ENCODE data around the gene PCDHAC2. TPM values are rescaled to one million over a fixed set of nuclear protein-coding genes. Genes with fewer than 3 reads are reported as not detected.

The PCDHAC2 gene
- total and polyA plus RNA-seq, 4 donors, result 0.50 to 1.8 (median 0.78) TPM

- 6% methylated on average over 41 of the region's 41 CpGs for WGBS
- no peak for DNase-seq (ENCODE audit: low spot score)
- peaks cover 0 to 18% (median 9%) of the 10 kb centered on the region in 4 donors for H3K4me1 ChIP-seq (ENCODE audit: control insufficient read depth in 4 of 4, insufficient read depth in 4 of 4, low read length in 3 of 4)
- H3K9ac ChIP-seq (ENCODE audit: low read depth in 1 of 2, low read length in 2 of 2), result no peak within 1 kb of the TSS
- peaks cover 0 to 6% (median under 1%) of the 10 kb centered on the region in 4 donors for H3K27me3 ChIP-seq (ENCODE audit: control insufficient read depth in 4 of 4, insufficient read depth in 4 of 4, low read length in 3 of 4)
- H3K36me3 ChIP-seq (ENCODE audit: control insufficient read depth in 4 of 4, insufficient read depth in 3 of 4, low read depth in 1 of 4, low read length in 3 of 4), result no peaks in the 10 kb centered on the region
- TF ChIP-seq HNF4A (conservative IDR thresholded peaks at IDR 0.05) (no peak), REST (IDR thresholded peaks at IDR 0.05) (no peak), NR2F2 (IDR thresholded peaks at IDR 0.05) (peak; percentile 32), JUND (IDR thresholded peaks at IDR 0.05) (no peak)
- TF ChIP-seq, protein P1, sequence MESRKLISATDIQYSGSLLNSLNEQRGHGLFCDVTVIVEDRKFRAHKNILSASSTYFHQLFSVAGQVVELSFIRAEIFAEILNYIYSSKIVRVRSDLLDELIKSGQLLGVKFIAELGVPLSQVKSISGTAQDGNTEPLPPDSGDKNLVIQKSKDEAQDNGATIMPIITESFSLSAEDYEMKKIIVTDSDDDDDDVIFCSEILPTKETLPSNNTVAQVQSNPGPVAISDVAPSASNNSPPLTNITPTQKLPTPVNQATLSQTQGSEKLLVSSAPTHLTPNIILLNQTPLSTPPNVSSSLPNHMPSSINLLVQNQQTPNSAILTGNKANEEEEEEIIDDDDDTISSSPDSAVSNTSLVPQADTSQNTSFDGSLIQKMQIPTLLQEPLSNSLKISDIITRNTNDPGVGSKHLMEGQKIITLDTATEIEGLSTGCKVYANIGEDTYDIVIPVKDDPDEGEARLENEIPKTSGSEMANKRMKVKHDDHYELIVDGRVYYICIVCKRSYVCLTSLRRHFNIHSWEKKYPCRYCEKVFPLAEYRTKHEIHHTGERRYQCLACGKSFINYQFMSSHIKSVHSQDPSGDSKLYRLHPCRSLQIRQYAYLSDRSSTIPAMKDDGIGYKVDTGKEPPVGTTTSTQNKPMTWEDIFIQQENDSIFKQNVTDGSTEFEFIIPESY (IDR thresholded peaks at IDR 0.05), result no peak
- peaks cover 0 to 6% (median 2%) of the 10 kb centered on the region in 4 donors for H3K9me3 ChIP-seq (ENCODE audit: control insufficient read depth in 4 of 4, low read length in 3 of 4)
- H3K27ac ChIP-seq (ENCODE audit: low read depth in 1 of 2, low read length in 2 of 2), result no peak within 1 kb of the TSS
- H3K4me3 ChIP-seq (ENCODE audit: low read depth in 1 of 3, low read length in 3 of 3), result peak within 1 kb of the TSS; percentile 42 to 66 (median 53)
Measured at GRCh38 chr5:140925806-140926442, 40.4 kb upstream of the PCDHAC2 start, which contains the start of gene PCDHAC1. Gene PCDHAC1, plus strand, starts transcription at chr5:140926299. Its CDS starts 594 bp downstream, at chr5:140926893.

DNA sequence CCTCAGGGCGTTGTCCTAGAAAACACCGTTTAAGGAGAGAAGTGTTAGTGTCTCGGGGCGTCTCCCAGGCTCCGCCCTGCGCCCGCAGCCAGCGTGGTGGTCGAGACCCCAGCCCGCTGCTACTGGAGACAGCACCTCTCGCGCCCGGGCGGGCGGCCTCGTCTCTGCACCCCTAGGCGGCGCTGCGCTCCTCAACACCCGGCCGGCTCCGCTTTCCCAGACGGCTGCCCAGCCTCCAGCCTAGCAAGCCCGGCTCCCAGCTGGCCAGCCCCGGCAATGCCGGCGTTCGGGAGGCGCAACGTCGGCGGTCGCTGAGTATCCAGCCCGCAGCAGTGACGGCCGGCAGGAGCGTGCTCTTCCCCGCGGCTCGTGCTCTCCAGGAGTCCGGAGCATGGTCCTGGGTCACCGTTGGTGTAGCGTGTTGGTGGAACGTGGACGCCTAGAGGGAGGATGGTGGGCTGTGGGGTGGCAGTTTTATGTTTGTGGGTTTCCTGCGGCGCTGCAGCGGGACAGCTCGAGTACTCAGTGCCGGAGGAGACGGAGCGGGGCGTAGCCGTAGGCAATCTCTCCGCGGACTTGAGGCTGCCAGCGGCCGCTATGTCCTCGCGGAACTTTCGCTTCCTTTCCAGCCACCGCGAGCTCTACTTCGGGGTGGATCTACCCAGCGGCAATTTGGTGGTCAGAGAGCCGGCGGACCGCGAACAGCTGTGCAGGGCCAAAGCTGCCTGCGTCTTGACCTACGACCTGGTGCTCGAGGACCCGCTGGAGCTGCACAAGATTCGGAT is 39.6 kb upstream of the PCDHAC2 start:
- Histone ChIP-seq H3K27me3 (ENCODE audit: control insufficient read depth in 4 of 4, insufficient read depth in 4 of 4, low read length in 3 of 4) (peaks cover 0 to 6% (median under 1%) of the 10 kb centered on the region in 4 donors), H3K27ac (ENCODE audit: low read depth in 1 of 2, low read length in 2 of 2) (no peak overlapping the region), H3K4me1 (ENCODE audit: control insufficient read depth in 4 of 4, insufficient read depth in 4 of 4, low read length in 3 of 4) (peaks cover 0 to 18% (median 9%) of the 10 kb centered on the region in 4 donors), H3K36me3 (ENCODE audit: control insufficient read depth in 4 of 4, insufficient read depth in 3 of 4, low read depth in 1 of 4, low read length in 3 of 4) (no peaks in the 10 kb centered on the region), H3K4me3 (ENCODE audit: low read depth in 1 of 3, low read length in 3 of 3) (peak overlapping the region; percentile 42 to 66 (median 53)), H3K9ac (ENCODE audit: low read depth in 1 of 2, low read length in 2 of 2) (no peak overlapping the region), H3K9me3 (ENCODE audit: control insufficient read depth in 4 of 4, low read length in 3 of 4) (peaks cover 0 to 6% (median 2%) of the 10 kb centered on the region in 4 donors)
- DNase-seq (ENCODE audit: low spot score), result peak; percentile 44
- 8% methylated on average over 74 of the region's 74 CpGs for WGBS
- TF ChIP-seq, protein P2, sequence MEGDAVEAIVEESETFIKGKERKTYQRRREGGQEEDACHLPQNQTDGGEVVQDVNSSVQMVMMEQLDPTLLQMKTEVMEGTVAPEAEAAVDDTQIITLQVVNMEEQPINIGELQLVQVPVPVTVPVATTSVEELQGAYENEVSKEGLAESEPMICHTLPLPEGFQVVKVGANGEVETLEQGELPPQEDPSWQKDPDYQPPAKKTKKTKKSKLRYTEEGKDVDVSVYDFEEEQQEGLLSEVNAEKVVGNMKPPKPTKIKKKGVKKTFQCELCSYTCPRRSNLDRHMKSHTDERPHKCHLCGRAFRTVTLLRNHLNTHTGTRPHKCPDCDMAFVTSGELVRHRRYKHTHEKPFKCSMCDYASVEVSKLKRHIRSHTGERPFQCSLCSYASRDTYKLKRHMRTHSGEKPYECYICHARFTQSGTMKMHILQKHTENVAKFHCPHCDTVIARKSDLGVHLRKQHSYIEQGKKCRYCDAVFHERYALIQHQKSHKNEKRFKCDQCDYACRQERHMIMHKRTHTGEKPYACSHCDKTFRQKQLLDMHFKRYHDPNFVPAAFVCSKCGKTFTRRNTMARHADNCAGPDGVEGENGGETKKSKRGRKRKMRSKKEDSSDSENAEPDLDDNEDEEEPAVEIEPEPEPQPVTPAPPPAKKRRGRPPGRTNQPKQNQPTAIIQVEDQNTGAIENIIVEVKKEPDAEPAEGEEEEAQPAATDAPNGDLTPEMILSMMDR (IDR thresholded peaks at IDR 0.05; ENCODE audit: low read depth, low read length, missing input control), result peak; percentile 47
- TF ChIP-seq RAD21 (IDR thresholded peaks at IDR 0.05) (peak; percentile 53 to 74), GABPA (IDR thresholded peaks at IDR 0.05 in 1 of 2, conservative IDR thresholded peaks at IDR 0.05 in 1 of 2) (no peak)
- TF ChIP-seq, protein P1 (IDR thresholded peaks at IDR 0.05), result no peak

All from liver (tissue), 9 donors.